PFSK-1 (cell line): Measurements from ENCODE around the gene G3BP2.

Source experiments
- FOXP2 ChIP-seq: optimal IDR thresholded peaks from 2 replicates; pipeline ENCODE3; 2011; ENCODE audit warnings: borderline replicate concordance, control low read depth, inconsistent platforms; ENCODE audit not compliant: insufficient read depth; ENCODE audit errors: extremely low read length, extremely low read depth
- POLR2AphosphoS5 ChIP-seq: IDR thresholded peaks from 2 replicates; pipeline ENCODE4 v1.6.1; 2012; ENCODE audit warnings: low read depth, mild to moderate bottlenecking, control low read depth, low read length, moderate library complexity
- SIN3A ChIP-seq: IDR thresholded peaks from 2 replicates; pipeline ENCODE4 v1.6.1; 2012; ENCODE audit warnings: mild to moderate bottlenecking, low read length, moderate library complexity, borderline replicate concordance; ENCODE audit not compliant: insufficient read depth
- TAF1 ChIP-seq: IDR thresholded peaks from 2 replicates; pipeline ENCODE4 v1.6.1; 2012; ENCODE audit warnings: low read length, control low read depth, borderline replicate concordance; ENCODE audit not compliant: insufficient read depth
- TF ChIP-seq, protein P1 (sequence below), 2 experiments: IDR thresholded peaks; 2 replicates each; pipeline versions ENCODE4 v1.6.1 to v1.8.0; 2011 to 2012; ENCODE audit warnings: low read depth in 2 of 2, low read length in 2 of 2, control low read depth in 1 of 2, inconsistent platforms in 1 of 2, mild to moderate bottlenecking in 1 of 2, moderate library complexity in 1 of 2; ENCODE audit not compliant: insufficient read depth in 1 of 2

G3BP2 gene

DNA sequence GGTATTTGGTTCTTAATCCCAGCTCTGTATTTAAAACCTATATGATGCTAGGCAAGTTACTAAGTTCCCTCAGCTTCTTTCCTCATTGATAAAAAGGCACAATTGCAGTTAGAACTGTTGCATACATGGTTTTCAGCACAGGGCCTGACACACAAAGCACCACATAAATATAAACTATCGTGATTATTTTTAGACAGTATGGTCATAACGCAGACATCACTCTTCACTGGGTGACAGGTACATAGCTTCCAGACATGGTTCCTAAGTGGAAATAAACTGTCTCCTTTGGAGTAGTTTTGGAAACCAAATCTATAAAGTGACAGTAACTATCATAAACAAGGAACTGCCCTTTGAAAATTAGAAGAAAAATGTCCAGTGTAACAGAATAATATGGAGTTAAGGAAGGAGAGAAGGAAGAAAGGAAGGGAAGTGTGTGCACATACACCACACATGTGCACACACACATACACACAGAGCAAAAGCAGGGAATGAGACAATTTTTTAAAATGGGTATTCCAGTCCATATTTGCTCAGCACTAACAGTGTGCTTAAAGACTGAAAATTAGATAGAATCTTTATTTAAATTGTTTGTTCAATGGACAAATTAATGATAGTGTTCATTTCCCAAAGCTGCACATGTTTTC is 12.5 kb upstream of the G3BP2 start:
- TF ChIP-seq FOXP2 (no peak), TAF1 (no peak), POLR2AphosphoS5 (no peak), SIN3A (no peak)
- TF ChIP-seq, protein P1, sequence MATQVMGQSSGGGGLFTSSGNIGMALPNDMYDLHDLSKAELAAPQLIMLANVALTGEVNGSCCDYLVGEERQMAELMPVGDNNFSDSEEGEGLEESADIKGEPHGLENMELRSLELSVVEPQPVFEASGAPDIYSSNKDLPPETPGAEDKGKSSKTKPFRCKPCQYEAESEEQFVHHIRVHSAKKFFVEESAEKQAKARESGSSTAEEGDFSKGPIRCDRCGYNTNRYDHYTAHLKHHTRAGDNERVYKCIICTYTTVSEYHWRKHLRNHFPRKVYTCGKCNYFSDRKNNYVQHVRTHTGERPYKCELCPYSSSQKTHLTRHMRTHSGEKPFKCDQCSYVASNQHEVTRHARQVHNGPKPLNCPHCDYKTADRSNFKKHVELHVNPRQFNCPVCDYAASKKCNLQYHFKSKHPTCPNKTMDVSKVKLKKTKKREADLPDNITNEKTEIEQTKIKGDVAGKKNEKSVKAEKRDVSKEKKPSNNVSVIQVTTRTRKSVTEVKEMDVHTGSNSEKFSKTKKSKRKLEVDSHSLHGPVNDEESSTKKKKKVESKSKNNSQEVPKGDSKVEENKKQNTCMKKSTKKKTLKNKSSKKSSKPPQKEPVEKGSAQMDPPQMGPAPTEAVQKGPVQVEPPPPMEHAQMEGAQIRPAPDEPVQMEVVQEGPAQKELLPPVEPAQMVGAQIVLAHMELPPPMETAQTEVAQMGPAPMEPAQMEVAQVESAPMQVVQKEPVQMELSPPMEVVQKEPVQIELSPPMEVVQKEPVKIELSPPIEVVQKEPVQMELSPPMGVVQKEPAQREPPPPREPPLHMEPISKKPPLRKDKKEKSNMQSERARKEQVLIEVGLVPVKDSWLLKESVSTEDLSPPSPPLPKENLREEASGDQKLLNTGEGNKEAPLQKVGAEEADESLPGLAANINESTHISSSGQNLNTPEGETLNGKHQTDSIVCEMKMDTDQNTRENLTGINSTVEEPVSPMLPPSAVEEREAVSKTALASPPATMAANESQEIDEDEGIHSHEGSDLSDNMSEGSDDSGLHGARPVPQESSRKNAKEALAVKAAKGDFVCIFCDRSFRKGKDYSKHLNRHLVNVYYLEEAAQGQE (IDR thresholded peaks at IDR 0.05; ENCODE audit: insufficient read depth in 1 of 2, low read depth in 2 of 2, low read length in 2 of 2): no peak

DNA sequence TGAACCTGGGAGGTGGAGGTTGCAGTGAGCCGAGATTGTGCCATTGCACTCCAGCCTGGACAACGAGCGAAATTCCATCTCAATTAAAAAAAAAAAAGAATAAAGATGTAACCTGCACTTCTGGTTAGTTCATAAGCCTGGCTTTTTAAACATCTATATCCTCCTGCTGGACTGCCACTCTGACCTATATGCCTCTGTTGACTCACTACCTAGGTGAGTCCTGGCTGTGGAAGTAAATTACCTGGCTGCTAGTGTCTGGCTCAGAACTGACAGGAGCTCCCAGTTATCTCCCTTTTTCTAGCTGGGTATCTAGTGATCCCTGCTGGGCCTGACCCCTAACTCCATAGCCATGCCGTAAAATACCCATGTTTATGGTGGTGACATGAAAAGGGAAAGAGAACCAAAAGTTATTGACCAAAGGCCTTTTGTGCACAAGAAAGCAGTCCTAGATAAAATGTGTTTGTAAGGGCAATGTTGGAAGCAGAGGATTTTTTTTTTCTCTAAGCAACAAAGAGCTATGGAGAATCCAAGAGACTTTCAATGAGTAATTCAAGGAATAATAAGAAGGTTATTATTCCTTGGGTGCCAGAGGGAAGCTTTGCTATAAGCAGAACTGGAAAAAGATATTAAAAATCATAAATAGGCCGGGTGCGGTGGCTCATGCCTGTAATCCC is 10.4 kb upstream of the G3BP2 start:
- TF ChIP-seq, protein P1 (IDR thresholded peaks at IDR 0.05; ENCODE audit: insufficient read depth in 1 of 2, low read depth in 2 of 2, low read length in 2 of 2): no peak
- no peak for TF ChIP-seq SIN3A

DNA sequence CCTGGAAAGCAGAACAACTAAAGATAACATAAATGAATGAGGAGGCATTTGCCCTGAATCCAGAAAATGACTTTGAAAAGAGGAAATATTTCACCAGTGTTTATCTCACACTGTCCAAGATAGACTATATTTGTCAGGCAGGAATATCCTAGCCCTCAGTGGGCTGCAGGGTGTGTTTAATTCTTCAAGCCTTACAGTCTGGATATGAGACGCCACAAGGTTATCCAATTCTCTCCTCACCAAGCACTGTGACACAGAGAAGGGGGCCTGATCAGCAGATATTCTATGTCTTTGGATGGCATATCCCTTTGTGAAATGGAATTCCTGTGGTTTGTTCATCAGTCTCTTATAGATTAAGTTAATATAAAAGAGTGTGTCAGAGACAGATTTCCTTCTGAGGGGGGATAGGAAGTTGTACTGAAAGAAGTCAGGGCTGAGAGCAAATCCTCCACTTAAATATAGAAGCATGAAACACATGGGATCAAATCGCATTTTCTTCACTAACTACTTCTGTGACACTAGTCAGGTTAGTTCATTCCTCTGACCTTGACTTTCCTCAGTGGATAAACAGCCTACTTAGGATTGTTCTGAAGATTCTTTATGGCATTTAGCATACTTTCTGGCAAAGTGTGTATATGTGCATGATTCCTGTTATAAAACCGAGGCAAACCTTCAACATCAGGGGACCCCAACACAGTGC is 6.8 kb upstream of the G3BP2 start:
- TF ChIP-seq, protein P1 (IDR thresholded peaks at IDR 0.05; ENCODE audit: insufficient read depth in 1 of 2, low read depth in 2 of 2, low read length in 2 of 2): no peak
- TF ChIP-seq SIN3A (no peak), FOXP2 (no peak), TAF1 (no peak)

DNA sequence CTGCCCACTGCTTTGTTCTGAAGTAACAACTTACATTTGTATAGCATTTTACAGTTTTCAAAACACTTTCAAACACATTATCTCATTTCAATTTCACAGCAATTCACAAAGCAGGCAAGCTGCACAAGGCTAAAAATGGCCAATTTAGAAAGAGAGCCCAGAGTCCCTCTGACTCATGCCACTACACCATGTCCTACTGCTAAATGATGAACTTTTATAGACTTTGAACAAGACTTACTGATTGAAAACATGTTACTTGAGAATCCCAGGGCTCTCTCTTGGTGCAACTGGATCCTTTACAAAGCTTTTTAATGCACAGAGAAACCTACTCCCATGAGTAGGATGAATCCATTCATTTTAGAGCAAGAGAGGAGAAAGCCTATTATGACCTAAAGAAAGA is 5.8 kb upstream of the G3BP2 start:
- no peak for TF ChIP-seq SIN3A
- TF ChIP-seq TAF1: no peak
- TF ChIP-seq, protein P1 (IDR thresholded peaks at IDR 0.05; ENCODE audit: insufficient read depth in 1 of 2, low read depth in 2 of 2, low read length in 2 of 2): no peak
- no peak for TF ChIP-seq FOXP2
- TF ChIP-seq POLR2AphosphoS5: no peak
